GM12873 (cell line): ENCODE results near the gene ADGRV1.

ENCODE experiments used
- CTCF ChIP-seq: IDR thresholded peaks from 2 replicates; pipeline ENCODE4 v1.5.1; 2012; ENCODE audit warnings: low read depth, mild to moderate bottlenecking, moderate library complexity, low read length, control low read depth; ENCODE audit not compliant: insufficient read depth; ENCODE audit errors: missing control alignments

ADGRV1 gene

GRCh38 chr5:90882448-90882847 lies 323.9 kb downstream of the ADGRV1 start:
- no peak for TF ChIP-seq CTCF

GRCh38 chr5:90885180-90885868 lies 326.7 kb downstream of the ADGRV1 start:
- no peak for TF ChIP-seq CTCF

GRCh38 chr5:90886381-90886780 lies 327.8 kb downstream of the ADGRV1 start:
- TF ChIP-seq CTCF, result no peak

GRCh38 chr5:90888511-90889324 lies 330.1 kb downstream of the ADGRV1 start:
- no peak for TF ChIP-seq CTCF

GRCh38 chr5:90889325-90889600 lies 330.7 kb downstream of the ADGRV1 start:
- TF ChIP-seq CTCF, result no peak

- TF ChIP-seq CTCF, result no peak
Measured at GRCh38 chr5:90890180-90890579, 331.6 kb downstream of the ADGRV1 start.

- no peak for TF ChIP-seq CTCF
Measured at GRCh38 chr5:90894866-90895420, 336.3 kb downstream of the ADGRV1 start.
